Measurements from ENCODE around the gene CHRNA3. TPM values are rescaled to one million over a fixed set of nuclear protein-coding genes. Genes with fewer than 3 reads are reported as not detected.
"Not testable (repeated sequence)": the region's sequence is repeated elsewhere in the genome, so short reads cannot be mapped to it uniquely, and the experiment has no call there.

The CHRNA3 gene
- total RNA-seq, 1 experiment from 2014 or later = not detected

- not testable (repeated sequence) for DNase-seq (ENCODE audit: low spot score)
These were observed 60.6 kb downstream of the CHRNA3 start for GRCh38 chr15:78560201-78560600.

- no peak for DNase-seq (ENCODE audit: low spot score)
These were observed 68.2 kb downstream of the CHRNA3 start for GRCh38 chr15:78552597-78552996.

GRCh38 chr15:78551902-78552301 lies 68.9 kb downstream of the CHRNA3 start:
- no peak for DNase-seq (ENCODE audit: low spot score)

GRCh38 chr15:78550815-78551214 lies 70.0 kb downstream of the CHRNA3 start:
- no peak for DNase-seq (ENCODE audit: low spot score)

- no peak for DNase-seq (ENCODE audit: low spot score)
These were observed 70.6 kb downstream of the CHRNA3 start for GRCh38 chr15:78550194-78550593.

Small RNAs within 50 kb of the gene (small RNA-seq; reads per million reads assigned to genes)
- not detected for gene AC067863.2

Other genes starting within 250 kb of the CHRNA3 start
- 12.2 and 13.0 TPM in 2 replicates for gene IREB2, start 182.8 kb downstream of the CHRNA3 start, total RNA-seq (2014; rRNA removed; shearing (Covaris generic))
- gene HYKK, start 113.4 kb downstream of the CHRNA3 start, total RNA-seq (2014; rRNA removed; shearing (Covaris generic)) = 4.4 and 7.1 TPM in 2 replicates
- gene PSMA4, start 80.6 kb downstream of the CHRNA3 start, total RNA-seq (2014; rRNA removed; shearing (Covaris generic)) = 167 and 195 TPM in 2 replicates
- 14.3 and 14.9 TPM in 2 replicates for gene CHRNA5, start 55.5 kb downstream of the CHRNA3 start, total RNA-seq (2014; rRNA removed; shearing (Covaris generic))
- gene CHRNB4, start 20.2 kb upstream of the CHRNA3 start, total RNA-seq (2014; rRNA removed; shearing (Covaris generic)) = 0.03 TPM in 1 of 2 replicates, not detected in the other
- 0.50 and 0.69 TPM in 2 replicates for gene ADAMTS7, start 190.5 kb upstream of the CHRNA3 start, total RNA-seq (2014; rRNA removed; shearing (Covaris generic))

Data from HT-29 (cell line).